ENCODE data around the gene UNC45A. TPM values are rescaled to one million over a fixed set of nuclear protein-coding genes. Genes with fewer than 3 reads are reported as not detected.

The UNC45A gene
- total and polyA plus RNA-seq, 2 of the 8 experiments (the other 6 are each of a cell fraction or from before 2014, with no cell fraction given) = 74.1 to 84.2 TPM

GRCh38 chr15:90930861-90931574, 4.1 kb upstream of the UNC45A start (continued):
- TF ChIP-seq CTCF (IDR thresholded peaks at IDR 0.05; ENCODE audit: control extremely low read depth in 1 of 3, insufficient read depth in 1 of 3, low read depth in 1 of 3, low read length in 3 of 3) = no peak
